CD4-positive, alpha-beta T cell treated with Interleukin-17A for 1 hour (primary cell): ENCODE data around the gene HIKESHI.
A peak's percentile ranks its signal among the peaks of the same experiment; 100 is the strongest.
"Not testable (repeated sequence)": the region's sequence is repeated elsewhere in the genome, so short reads cannot be mapped to it uniquely, and the experiment has no call there.

Experiments
- DNase-seq: peaks from one replicate; pipeline ENCODE4 v3.0.0-alpha.2; 2020

Gene HIKESHI

GRCh38 chr11:86302092-86302793, at the start of gene HIKESHI:
Gene HIKESHI (plus strand): TSS chr11:86302240. CDS start chr11:86302449, 209 bp downstream.
- DNase-seq = peak; percentile 93

- no peak for DNase-seq
Measured at GRCh38 chr11:86255896-86256295, 46.1 kb upstream of the HIKESHI start.

GRCh38 chr11:86256608-86257007, 45.4 kb upstream of the HIKESHI start:
- no peak for DNase-seq

- no peak for DNase-seq
Measured at GRCh38 chr11:86257446-86257845, 44.6 kb upstream of the HIKESHI start.

- DNase-seq = no peak
Measured at GRCh38 chr11:86259730-86260129, 42.3 kb upstream of the HIKESHI start.

GRCh38 chr11:86261328-86261727, 40.7 kb upstream of the HIKESHI start:
- DNase-seq = no peak

- no peak for DNase-seq
Measured at GRCh38 chr11:86262387-86262786, 39.7 kb upstream of the HIKESHI start.

GRCh38 chr11:86264649-86265048, 37.4 kb upstream of the HIKESHI start:
- DNase-seq = no peak

GRCh38 chr11:86265194-86265593, 36.8 kb upstream of the HIKESHI start:
- no peak for DNase-seq

GRCh38 chr11:86269645-86270044, 32.4 kb upstream of the HIKESHI start:
- DNase-seq = no peak

- DNase-seq = no peak
Measured at GRCh38 chr11:86274503-86274902, 27.5 kb upstream of the HIKESHI start.

GRCh38 chr11:86274999-86275398, 27.0 kb upstream of the HIKESHI start:
- no peak for DNase-seq

GRCh38 chr11:86275493-86276370, 26.3 kb upstream of the HIKESHI start:
- no peak for DNase-seq

GRCh38 chr11:86277741-86278140, 24.3 kb upstream of the HIKESHI start:
- DNase-seq = no peak

GRCh38 chr11:86278226-86278625, 23.8 kb upstream of the HIKESHI start:
- no peak for DNase-seq

GRCh38 chr11:86279747-86280146, 22.3 kb upstream of the HIKESHI start:
- no peak for DNase-seq

GRCh38 chr11:86287468-86287796, 14.6 kb upstream of the HIKESHI start:
- no peak for DNase-seq

GRCh38 chr11:86288776-86289507, 13.1 kb upstream of the HIKESHI start:
- DNase-seq = no peak

GRCh38 chr11:86289508-86290280, 12.3 kb upstream of the HIKESHI start:
- not testable (repeated sequence) for DNase-seq

- DNase-seq = peak; percentile 70
Measured at GRCh38 chr11:86291466-86292262, 10.4 kb upstream of the HIKESHI start.

- DNase-seq = peak; percentile 42
Measured at GRCh38 chr11:86292912-86293616, 9.0 kb upstream of the HIKESHI start.
